NCI-H2196 (cell line): ENCODE data around the gene PAQR7.
"Not testable (repeated sequence)": the region's sequence is repeated elsewhere in the genome, so short reads cannot be mapped to it uniquely, and the experiment has no call there.

Experiments
- DNase-seq: peaks from one replicate; lab custom pipeline; 2025; ENCODE audit not compliant: unreplicated experiment; lab: John Stamatoyannopoulos, UW

Gene PAQR7

GRCh38 chr1:25848531-25848930, 27.0 kb downstream of the PAQR7 start:
- DNase-seq = no peak

GRCh38 chr1:25847929-25848328, 27.6 kb downstream of the PAQR7 start:
- DNase-seq = no peak

- no peak for DNase-seq
Measured at GRCh38 chr1:25845664-25846063, 29.8 kb downstream of the PAQR7 start.

GRCh38 chr1:25844536-25845337, 30.8 kb downstream of the PAQR7 start:
- no peak for DNase-seq

- no peak for DNase-seq
Measured at GRCh38 chr1:25843483-25843882, 32.0 kb downstream of the PAQR7 start.

GRCh38 chr1:25839808-25840207, 35.7 kb downstream of the PAQR7 start:
- not testable (repeated sequence) for DNase-seq

GRCh38 chr1:25837262-25837875, 38.1 kb downstream of the PAQR7 start:
- peak; percentile 36 for DNase-seq

GRCh38 chr1:25836695-25837094, 38.8 kb downstream of the PAQR7 start:
- no peak for DNase-seq

GRCh38 chr1:25834894-25835293, 40.6 kb downstream of the PAQR7 start:
- DNase-seq = no peak

- no peak for DNase-seq
Measured at GRCh38 chr1:25833158-25833557, 42.4 kb downstream of the PAQR7 start.

- DNase-seq = no peak
Measured at GRCh38 chr1:25832336-25833037, 43.0 kb downstream of the PAQR7 start.

- DNase-seq = no peak
Measured at GRCh38 chr1:25831569-25832196, 43.8 kb downstream of the PAQR7 start.

GRCh38 chr1:25829046-25829445, 46.5 kb downstream of the PAQR7 start:
- DNase-seq = no peak

GRCh38 chr1:25828491-25828890, 47.0 kb downstream of the PAQR7 start:
- no peak for DNase-seq

GRCh38 chr1:25826571-25826970, 48.9 kb downstream of the PAQR7 start:
- DNase-seq = no peak

- DNase-seq = no peak
Measured at GRCh38 chr1:25825605-25826004, 49.9 kb downstream of the PAQR7 start.

- DNase-seq = peak; percentile 32
Measured at GRCh38 chr1:25821630-25822091, 53.8 kb downstream of the PAQR7 start.

GRCh38 chr1:25821112-25821476, 54.4 kb downstream of the PAQR7 start:
- DNase-seq = no peak

GRCh38 chr1:25820247-25821111, 55.0 kb downstream of the PAQR7 start:
- peak; percentile 26 for DNase-seq

GRCh38 chr1:25819491-25820246, 55.8 kb downstream of the PAQR7 start, which contains the start of gene MTFR1L:
TSS of gene MTFR1L (plus strand) at chr1:25819954. CDS start at chr1:25823105, 3,151 bp downstream.
- DNase-seq = peak; percentile 88
